SK-N-SH (cell line): ENCODE results near the gene IFITM1. TPM values are rescaled to one million over a fixed set of nuclear protein-coding genes. Genes with fewer than 3 reads are reported as not detected.
A peak's percentile ranks its signal among the peaks of the same experiment; 100 is the strongest.

Source experiments
- CTCF ChIA-PET: fragments of 300-600, 350-600 bp; formaldehyde crosslinking; extraction: SDS; loops from one replicate; lab custom pipeline; 2021; lab: Yijun Ruan, JAX
- POLR2A ChIA-PET: fragments of 350-600 bp; sonication (Branson Sonifier 250); formaldehyde crosslinking; extraction: SDS; loops from one replicate; lab custom pipeline; 2020; ENCODE audit warnings: antibody characterized with exemption, inconsistent platforms; lab: Yijun Ruan, JAX
- DNase-seq: peaks from one replicate; pipeline ENCODE4 v3.0.0; 2012
- H2AFZ ChIP-seq: fragments of 200-600 bp; sonication (generic); 2 replicates; pipeline ENCODE4 v1.8.1; 2016; ENCODE audit warnings: antibody characterized with exemption, mild to moderate bottlenecking, low read depth
- H3F3A ChIP-seq: fragments of 200-600 bp; sonication (generic); replicated peaks from 2 replicates; pipeline ENCODE3; 2016; ENCODE audit warnings: antibody characterized with exemption, mild to moderate bottlenecking; ENCODE audit not compliant: insufficient read depth
- H3K27ac ChIP-seq, 2 experiments: fragments of 200-500 bp in 1 of 2; fragments of 200-600 bp in 1 of 2; sonication (Bioruptor generic) in 1 of 2; sonication (generic), shearing (Covaris generic) in 1 of 2; 2 replicates each; pipeline versions ENCODE4 v1.5.1 to v1.6.1; 2014 to 2016; ENCODE audit warnings: low read depth in 2 of 2, inconsistent platforms in 1 of 2, low read length in 1 of 2, mild to moderate bottlenecking in 1 of 2, mixed read lengths in 1 of 2
- H3K27me3 ChIP-seq: fragments of 200-600 bp; sonication (generic), shearing (Covaris generic); 2 replicates; pipeline ENCODE4 v1.6.1; 2016; ENCODE audit warnings: mixed run types; ENCODE audit not compliant: insufficient read depth
- H3K36me3 ChIP-seq, 2 experiments: fragments of 200-500 bp in 1 of 2; fragments of 200-600 bp in 1 of 2; sonication (Bioruptor generic) in 1 of 2; sonication (generic) in 1 of 2; replicated peaks in 1 of 2; 2 replicates each; pipeline versions ENCODE3 to v1.5.1; 2014 to 2016; ENCODE audit warnings: low read length in 1 of 2, mild to moderate bottlenecking in 1 of 2; ENCODE audit not compliant: insufficient read depth in 2 of 2, control insufficient read depth in 1 of 2
- H3K4me1 ChIP-seq, 2 experiments: fragments of 200-500 bp in 1 of 2; fragments of 200-600 bp in 1 of 2; sonication (Bioruptor generic) in 1 of 2; sonication (generic), shearing (Covaris generic) in 1 of 2; 2 replicates each; pipeline versions ENCODE4 v1.5.1 to v1.6.1; 2014 to 2016; ENCODE audit warnings: low read depth in 1 of 2, low read length in 1 of 2, mixed run types in 1 of 2; ENCODE audit not compliant: insufficient read depth in 2 of 2, control insufficient read depth in 1 of 2
- H3K4me2 ChIP-seq: fragments of 200-600 bp; sonication (generic), shearing (Covaris generic); 2 replicates; pipeline ENCODE4 v1.6.1; 2017; ENCODE audit warnings: mixed run types
- H3K4me3 ChIP-seq, 2 experiments: fragments of 200-500 bp in 1 of 2; fragments of 200-600 bp in 1 of 2; sonication (Bioruptor generic) in 1 of 2; sonication (generic), shearing (Covaris generic) in 1 of 2; 2 replicates each; pipeline versions ENCODE4 v1.5.1 to v1.8.1; 2014 to 2016; ENCODE audit warnings: low read depth in 2 of 2, inconsistent platforms in 1 of 2, low read length in 1 of 2, mild to moderate bottlenecking in 1 of 2, mixed read lengths in 1 of 2, moderate library complexity in 1 of 2
- H3K79me2 ChIP-seq: fragments of 200-600 bp; sonication (generic); 2 replicates; pipeline ENCODE4 v1.8.1; 2017; ENCODE audit warnings: mild to moderate bottlenecking; ENCODE audit not compliant: insufficient read depth
- H3K9ac ChIP-seq: fragments of 200-600 bp; sonication (generic); 2 replicates; pipeline ENCODE4 v1.6.1; 2017; ENCODE audit warnings: mixed run types
- H3K9me2 ChIP-seq: fragments of 200-600 bp; sonication (generic); 2 replicates; pipeline ENCODE4 v1.6.1; 2017; ENCODE audit warnings: mixed run types
- H3K9me3 ChIP-seq: fragments of 200-600 bp; sonication (generic); 2 replicates; pipeline ENCODE4 v1.6.1; 2017; ENCODE audit warnings: mixed run types, mild to moderate bottlenecking, moderate library complexity
- H4K20me1 ChIP-seq: fragments of 200-600 bp; sonication (generic); 2 replicates; pipeline ENCODE4 v1.6.1; 2017; ENCODE audit warnings: mild to moderate bottlenecking, mixed run types; ENCODE audit not compliant: insufficient read depth
- CTCF ChIP-seq: fragments of 200-600 bp; sonication (generic); IDR thresholded peaks from 2 replicates; pipeline ENCODE4 v1.6.1; 2017; ENCODE audit warnings: antibody characterized with exemption, mild to moderate bottlenecking, moderate library complexity
- ELF1 ChIP-seq: IDR thresholded peaks from 2 replicates; pipeline ENCODE4 v1.4.0; 2012
- FOXJ3 ChIP-seq: sonication (generic); formaldehyde crosslinking; IDR thresholded peaks from 2 replicates; pipeline ENCODE4 v1.5.1; 2020; ENCODE audit warnings: mild to moderate bottlenecking, missing genetic modification reagents
- FOXM1 ChIP-seq: IDR thresholded peaks from 2 replicates; pipeline ENCODE4 v1.4.0; 2012; ENCODE audit warnings: low read depth, mild to moderate bottlenecking
- GABPA ChIP-seq: IDR thresholded peaks from 2 replicates; pipeline ENCODE4 v1.4.0; 2012; ENCODE audit warnings: low read depth, mild to moderate bottlenecking
- GATA2 ChIP-seq: sonication (generic); formaldehyde crosslinking; IDR thresholded peaks from 2 replicates; pipeline ENCODE4 v1.5.0; 2020; ENCODE audit warnings: mild to moderate bottlenecking, missing genetic modification reagents
- JUND ChIP-seq: IDR thresholded peaks from 2 replicates; pipeline ENCODE4 v1.4.0; 2012
- MAX ChIP-seq: IDR thresholded peaks from 2 replicates; pipeline ENCODE4 v1.4.0; 2012; ENCODE audit warnings: low read depth
- MEF2A ChIP-seq: IDR thresholded peaks from 2 replicates; pipeline ENCODE4 v1.4.0; 2012; ENCODE audit warnings: low read depth, borderline replicate concordance
- MXI1 ChIP-seq: IDR thresholded peaks from 2 replicates; pipeline ENCODE4 v1.6.1; 2012; ENCODE audit warnings: mild to moderate bottlenecking, low read depth, low read length, improper control_type of control experiment
- PBX3 ChIP-seq: IDR thresholded peaks from 2 replicates; pipeline ENCODE4; 2012
- POLR2AphosphoS5 ChIP-seq: IDR thresholded peaks from 2 replicates; pipeline ENCODE4 v1.6.1; 2012; ENCODE audit warnings: low read depth, low read length
- RFX5 ChIP-seq: IDR thresholded peaks from 2 replicates; pipeline ENCODE4 v1.6.1; 2012; ENCODE audit warnings: mild to moderate bottlenecking, improper control_type of control experiment, low read length
- SIN3A ChIP-seq: IDR thresholded peaks from 2 replicates; pipeline ENCODE4 v1.6.1; 2012; ENCODE audit warnings: low read depth, mild to moderate bottlenecking, low read length, moderate library complexity, borderline replicate concordance
- TAF1 ChIP-seq: IDR thresholded peaks from 2 replicates; pipeline ENCODE4 v1.6.1; 2012; ENCODE audit warnings: low read depth, mild to moderate bottlenecking, low read length, moderate library complexity, borderline replicate concordance
- TCF12 ChIP-seq: IDR thresholded peaks from 2 replicates; pipeline ENCODE4 v1.4.0; 2012
- USF2 ChIP-seq: fragments of 150-350 bp; IDR thresholded peaks from 2 replicates; pipeline ENCODE4 v1.6.1; 2017; ENCODE audit warnings: antibody characterized with exemption, low read length, low read depth, borderline replicate concordance
- YY1 ChIP-seq: IDR thresholded peaks from 2 replicates; pipeline ENCODE4 v1.4.0; 2012; ENCODE audit warnings: low read depth, mild to moderate bottlenecking
- WGBS: methylation state at CpG from one replicate; pipeline ENCODE4 v1.1.6; 2017; ENCODE audit warnings: low lambda C conversion rate; 5-methylcytosine and 5-hydroxymethylcytosine counted together
- polyA plus RNA-seq, 3 experiments: library from polyadenylated mRNA; depleted of rRNA; stranded (reverse); fragments of >200 nt; gene quantifications; 2 replicates each; pipeline ENCODE4 v1.2.3, GENCODE V29; 2012

The IFITM1 gene
- polyA plus RNA-seq, 1 of the 3 experiments (the other 2 are of a cell fraction): 19.4 TPM

- peak overlapping the region; percentile 76 for H3K4me2 ChIP-seq
- POLR2A ChIA-PET: no interaction called here
- CTCF ChIA-PET: interaction anchor here (1.0 to 1.5 kb wide), 4 partner anchors 15 to 28 kb away, joined by 3 to 5 read pairs (median 4); partner anchors contain the start of gene IFITM2
- H3K79me2 ChIP-seq: no peaks in the 10 kb centered on the region
- no peaks in the 10 kb centered on the region for H3K9me3 ChIP-seq
- no peak overlapping the region for H2AFZ ChIP-seq
- H3K9ac ChIP-seq: no peak overlapping the region
- H3K36me3 ChIP-seq: no peaks in the 10 kb centered on the region
- 96% methylated on average over 38 of the region's 48 CpGs for WGBS
- no peaks in the 10 kb centered on the region for H3K27me3 ChIP-seq
- no peak overlapping the region for H3K27ac ChIP-seq
- H3K9me2 ChIP-seq: no peaks in the 10 kb centered on the region
- peak overlapping the region; percentile 38 to 46; a peak in 3 of 4 replicates for H3K4me3 ChIP-seq
- H3F3A ChIP-seq: no peaks in the 10 kb centered on the region
- peaks cover 0 to 9% of the 10 kb centered on the region in 2 experiments; a peak in 1 of 4 replicates for H3K4me1 ChIP-seq
- TF ChIP-seq TAF1 (no peak), FOXM1 (no peak), CTCF (no peak), PBX3 (no peak), JUND (no peak), GABPA (no peak), MXI1 (no peak), SIN3A (no peak), POLR2AphosphoS5 (no peak), USF2 (no peak), ELF1 (no peak), YY1 (no peak), GATA2 (CRISPR knock-in tag) (no peak), RFX5 (no peak), MAX (no peak), FOXJ3 (no peak), TCF12 (no peak), MEF2A (no peak)
- H4K20me1 ChIP-seq: no peaks in the 10 kb centered on the region
- peak; percentile 37 for DNase-seq
Measured at GRCh38 chr11:289712-290620, 23.9 kb upstream of the IFITM1 start.
